ENCODE measurements around the gene CCDC6.

GRCh38 chr10:59887972-59888640, 18.2 kb downstream of the CCDC6 start:
- no peak for TF ChIP-seq POLR2A (IDR thresholded peaks at IDR 0.05)
- TF ChIP-seq CTCF (IDR thresholded peaks at IDR 0.05) = no peak
